ENCODE measurements around the gene IGF2.
"Not testable (repeated sequence)": the region's sequence is repeated elsewhere in the genome, so short reads cannot be mapped to it uniquely, and the experiment has no call there.

Gene IGF2

DNA sequence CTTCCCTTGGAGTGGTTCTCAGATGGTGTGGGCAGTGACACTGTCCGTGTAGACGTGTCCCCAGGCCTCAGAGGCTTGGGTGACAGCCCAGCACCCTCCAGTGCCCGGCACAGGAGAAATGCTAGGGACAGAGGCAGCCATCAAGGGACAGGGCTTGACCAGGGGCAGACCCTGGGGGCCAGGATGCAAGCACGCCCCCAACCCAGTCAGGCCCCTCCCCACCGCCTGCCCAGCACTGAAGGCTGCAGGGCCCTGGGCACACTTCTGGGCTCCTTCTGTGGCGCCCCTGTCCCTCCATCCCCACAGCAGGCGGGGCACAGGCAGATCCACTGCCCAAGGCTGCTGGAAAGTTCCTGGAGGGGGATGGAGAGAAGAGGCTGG lies 11.1 kb downstream of the IGF2 start:
- no peak for DNase-seq (ENCODE audit: low read depth)
- TF ChIP-seq, protein P1, sequence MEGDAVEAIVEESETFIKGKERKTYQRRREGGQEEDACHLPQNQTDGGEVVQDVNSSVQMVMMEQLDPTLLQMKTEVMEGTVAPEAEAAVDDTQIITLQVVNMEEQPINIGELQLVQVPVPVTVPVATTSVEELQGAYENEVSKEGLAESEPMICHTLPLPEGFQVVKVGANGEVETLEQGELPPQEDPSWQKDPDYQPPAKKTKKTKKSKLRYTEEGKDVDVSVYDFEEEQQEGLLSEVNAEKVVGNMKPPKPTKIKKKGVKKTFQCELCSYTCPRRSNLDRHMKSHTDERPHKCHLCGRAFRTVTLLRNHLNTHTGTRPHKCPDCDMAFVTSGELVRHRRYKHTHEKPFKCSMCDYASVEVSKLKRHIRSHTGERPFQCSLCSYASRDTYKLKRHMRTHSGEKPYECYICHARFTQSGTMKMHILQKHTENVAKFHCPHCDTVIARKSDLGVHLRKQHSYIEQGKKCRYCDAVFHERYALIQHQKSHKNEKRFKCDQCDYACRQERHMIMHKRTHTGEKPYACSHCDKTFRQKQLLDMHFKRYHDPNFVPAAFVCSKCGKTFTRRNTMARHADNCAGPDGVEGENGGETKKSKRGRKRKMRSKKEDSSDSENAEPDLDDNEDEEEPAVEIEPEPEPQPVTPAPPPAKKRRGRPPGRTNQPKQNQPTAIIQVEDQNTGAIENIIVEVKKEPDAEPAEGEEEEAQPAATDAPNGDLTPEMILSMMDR (IDR thresholded peaks at IDR 0.05; ENCODE audit: low read length, missing control alignments): no peak
- H3K4me3 ChIP-seq (replicated peaks; ENCODE audit: low read depth, low read length): no peak overlapping the region

DNA sequence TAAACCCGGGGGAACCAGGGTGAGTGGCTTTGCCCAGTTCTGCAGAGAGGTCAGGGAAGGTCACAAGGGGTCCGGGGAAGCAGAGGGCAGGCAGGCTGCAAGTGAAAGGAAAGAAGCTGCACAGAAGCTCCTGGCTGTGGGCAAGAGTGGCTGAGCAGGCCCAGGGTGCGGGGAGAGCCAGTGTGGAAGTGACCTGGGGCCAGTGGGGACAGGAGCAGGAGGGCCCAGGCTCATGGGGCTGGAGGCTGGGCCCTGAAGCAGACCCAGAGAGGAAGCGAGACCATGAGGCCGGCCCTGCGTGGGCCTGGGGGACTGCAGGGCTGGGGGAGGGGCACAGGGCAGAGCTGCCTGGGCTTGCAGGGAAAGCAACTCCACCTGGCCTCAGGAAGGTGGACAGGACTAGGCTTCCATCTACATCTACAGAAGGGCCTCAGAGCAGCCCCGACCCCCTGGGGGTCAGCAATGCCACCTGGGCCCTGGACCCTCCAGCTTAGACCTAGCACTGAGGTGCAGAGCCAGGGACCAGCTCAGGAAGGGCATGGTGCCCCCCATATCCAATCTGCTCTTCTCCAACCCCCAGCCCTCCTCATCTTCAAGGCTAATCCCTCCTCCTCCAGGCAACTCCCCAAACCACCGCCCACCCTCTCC lies 11.6 kb downstream of the IGF2 start:
- DNase-seq (ENCODE audit: low read depth): no peak
- H3K4me3 ChIP-seq (replicated peaks; ENCODE audit: low read depth, low read length): no peak overlapping the region
- TF ChIP-seq, protein P1 (IDR thresholded peaks at IDR 0.05; ENCODE audit: low read length, missing control alignments): no peak

DNA sequence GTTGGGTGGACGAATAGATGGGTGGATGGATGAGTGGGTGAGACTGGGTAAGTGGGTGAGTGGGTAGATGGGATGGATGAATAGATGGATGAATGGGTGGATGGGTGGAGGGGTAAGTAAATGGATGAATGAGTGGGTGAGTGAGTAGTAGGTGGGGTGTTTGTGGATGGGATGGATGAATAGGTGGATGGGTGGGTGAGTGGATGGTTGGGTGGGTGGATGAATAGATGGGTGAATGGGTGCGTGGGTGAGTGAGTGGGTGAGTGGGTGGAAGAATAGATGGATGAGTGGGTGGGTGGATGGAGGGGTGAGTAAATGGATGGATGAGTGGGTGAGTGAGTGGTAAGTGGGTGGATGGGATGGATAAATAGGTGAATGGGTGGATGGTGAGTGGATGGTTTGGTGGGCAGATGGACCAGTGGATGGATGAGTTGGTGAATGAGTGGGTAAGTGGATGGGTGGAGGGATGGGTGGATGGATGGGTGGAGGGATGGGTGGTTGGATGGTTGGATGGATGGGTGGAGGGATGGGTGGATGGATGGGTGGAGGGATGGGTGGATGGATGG lies 12.6 kb downstream of the IGF2 start:
- TF ChIP-seq, protein P1 (IDR thresholded peaks at IDR 0.05; ENCODE audit: low read length, missing control alignments): no peak
- no peak overlapping the region for H3K4me3 ChIP-seq (replicated peaks; ENCODE audit: low read depth, low read length)
- DNase-seq (ENCODE audit: low read depth): no peak

- not testable (repeated sequence) for H3K4me3 ChIP-seq (replicated peaks; ENCODE audit: low read depth, low read length); DNase-seq (ENCODE audit: low read depth)
Measured at GRCh38 chr11:2124736-2125484, 14.3 kb downstream of the IGF2 start.

DNA sequence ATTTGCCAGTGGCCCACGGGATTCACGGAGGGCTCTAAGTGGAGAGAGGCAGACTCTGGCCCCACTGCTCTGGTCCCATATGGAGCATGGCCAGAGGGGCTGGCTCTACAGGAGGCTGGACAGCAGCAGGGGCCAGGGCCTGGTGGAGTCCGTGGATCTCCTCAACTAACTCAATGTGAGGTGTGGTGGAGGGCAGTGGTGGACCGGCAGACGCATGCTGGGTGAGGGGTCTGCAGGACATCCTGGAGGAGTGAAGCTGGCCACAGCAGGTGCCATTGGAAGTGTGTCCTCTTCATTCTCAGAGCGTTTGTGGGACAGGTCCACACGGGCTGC lies 15.6 kb downstream of the IGF2 start:
- no peak for DNase-seq (ENCODE audit: low read depth)
- TF ChIP-seq, protein P1 (IDR thresholded peaks at IDR 0.05; ENCODE audit: low read length, missing control alignments): no peak
- no peak overlapping the region for H3K4me3 ChIP-seq (replicated peaks; ENCODE audit: low read depth, low read length)

DNA sequence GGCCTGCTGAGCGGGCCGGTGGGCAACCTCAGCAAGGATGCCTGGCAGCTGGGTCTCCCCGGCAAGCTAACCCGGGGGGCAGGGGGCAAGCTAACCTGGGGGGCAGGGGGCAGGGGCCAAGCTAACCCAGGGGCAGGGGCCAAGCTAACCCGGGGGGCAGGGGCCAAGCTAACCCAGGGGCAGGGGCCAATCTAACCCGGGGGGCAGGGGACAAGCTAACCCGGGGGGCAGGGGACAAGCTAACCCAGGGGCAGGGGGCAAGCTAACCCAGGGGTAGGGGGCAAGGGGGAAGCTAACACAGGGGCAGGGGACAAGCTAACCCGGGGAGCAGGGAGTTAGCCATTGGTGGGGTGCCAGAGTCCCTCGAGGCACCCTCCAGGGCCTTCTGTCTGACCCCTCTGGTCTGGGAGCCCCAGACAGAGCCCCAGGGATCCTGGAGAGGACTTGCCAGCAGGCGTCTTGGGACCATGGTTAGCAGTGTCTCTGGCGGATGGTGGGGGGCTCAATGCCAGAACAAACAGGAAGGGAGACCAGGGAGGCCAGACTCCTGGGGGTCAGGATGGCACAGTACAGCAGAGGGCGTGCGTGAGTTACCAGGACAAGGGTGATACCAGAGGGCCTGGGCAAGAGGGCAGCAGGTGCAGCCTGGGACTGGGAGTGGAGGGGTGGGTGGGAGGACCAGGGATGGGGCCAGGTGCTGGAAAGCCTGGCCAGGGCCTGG lies 16.1 kb downstream of the IGF2 start:
- TF ChIP-seq, protein P1 (IDR thresholded peaks at IDR 0.05; ENCODE audit: low read length, missing control alignments): no peak
- H3K4me3 ChIP-seq (replicated peaks; ENCODE audit: low read depth, low read length): no peak overlapping the region
- no peak for DNase-seq (ENCODE audit: low read depth)

- peak; percentile 11 for DNase-seq (ENCODE audit: low read depth)
- H3K4me3 ChIP-seq (replicated peaks; ENCODE audit: low read depth, low read length): no peak overlapping the region
- TF ChIP-seq, protein P1 (IDR thresholded peaks at IDR 0.05; ENCODE audit: low read length, missing control alignments): no peak
Measured at GRCh38 chr11:2122222-2122906, 16.8 kb downstream of the IGF2 start.
